HG03066 (cell line): ENCODE measurements around the gene RBM43.

Experiments used
- ATAC-seq: cut with Tn5 transposase; IDR thresholded peaks from one replicate; pipeline ENCODE4 v1.9.1; 2021; ENCODE audit warnings: low read depth; ENCODE audit not compliant: unreplicated experiment

The RBM43 gene

GRCh38 chr2:151230627-151231140 is 31.0 kb downstream of the RBM43 start:
- ATAC-seq, result no peak

- no peak for ATAC-seq
These were observed 32.7 kb downstream of the RBM43 start for GRCh38 chr2:151228847-151229512.

GRCh38 chr2:151217343-151217742 is 44.3 kb downstream of the RBM43 start:
- no peak for ATAC-seq

- no peak for ATAC-seq
These were observed 54.6 kb downstream of the RBM43 start for GRCh38 chr2:151207100-151207499.

GRCh38 chr2:151206446-151206968 is 55.2 kb downstream of the RBM43 start:
- ATAC-seq, result no peak

- no peak for ATAC-seq
These were observed 56.1 kb downstream of the RBM43 start for GRCh38 chr2:151205571-151205970.

GRCh38 chr2:151204756-151205155 is 56.9 kb downstream of the RBM43 start:
- ATAC-seq, result no peak

- ATAC-seq, result no peak
These were observed 60.8 kb downstream of the RBM43 start for GRCh38 chr2:151200844-151201243.

- no peak for ATAC-seq
These were observed 61.4 kb downstream of the RBM43 start for GRCh38 chr2:151200277-151200676.

GRCh38 chr2:151198645-151199044 is 63.0 kb downstream of the RBM43 start:
- no peak for ATAC-seq
